ENCODE results near the gene RXFP3. TPM values are rescaled to one million over a fixed set of nuclear protein-coding genes. Genes with fewer than 3 reads are reported as not detected.
"Not testable (repeated sequence)": the region's sequence is repeated elsewhere in the genome, so short reads cannot be mapped to it uniquely, and the experiment has no call there.

The RXFP3 gene, protein sequence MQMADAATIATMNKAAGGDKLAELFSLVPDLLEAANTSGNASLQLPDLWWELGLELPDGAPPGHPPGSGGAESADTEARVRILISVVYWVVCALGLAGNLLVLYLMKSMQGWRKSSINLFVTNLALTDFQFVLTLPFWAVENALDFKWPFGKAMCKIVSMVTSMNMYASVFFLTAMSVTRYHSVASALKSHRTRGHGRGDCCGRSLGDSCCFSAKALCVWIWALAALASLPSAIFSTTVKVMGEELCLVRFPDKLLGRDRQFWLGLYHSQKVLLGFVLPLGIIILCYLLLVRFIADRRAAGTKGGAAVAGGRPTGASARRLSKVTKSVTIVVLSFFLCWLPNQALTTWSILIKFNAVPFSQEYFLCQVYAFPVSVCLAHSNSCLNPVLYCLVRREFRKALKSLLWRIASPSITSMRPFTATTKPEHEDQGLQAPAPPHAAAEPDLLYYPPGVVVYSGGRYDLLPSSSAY
- not detected for total RNA-seq

DNA sequence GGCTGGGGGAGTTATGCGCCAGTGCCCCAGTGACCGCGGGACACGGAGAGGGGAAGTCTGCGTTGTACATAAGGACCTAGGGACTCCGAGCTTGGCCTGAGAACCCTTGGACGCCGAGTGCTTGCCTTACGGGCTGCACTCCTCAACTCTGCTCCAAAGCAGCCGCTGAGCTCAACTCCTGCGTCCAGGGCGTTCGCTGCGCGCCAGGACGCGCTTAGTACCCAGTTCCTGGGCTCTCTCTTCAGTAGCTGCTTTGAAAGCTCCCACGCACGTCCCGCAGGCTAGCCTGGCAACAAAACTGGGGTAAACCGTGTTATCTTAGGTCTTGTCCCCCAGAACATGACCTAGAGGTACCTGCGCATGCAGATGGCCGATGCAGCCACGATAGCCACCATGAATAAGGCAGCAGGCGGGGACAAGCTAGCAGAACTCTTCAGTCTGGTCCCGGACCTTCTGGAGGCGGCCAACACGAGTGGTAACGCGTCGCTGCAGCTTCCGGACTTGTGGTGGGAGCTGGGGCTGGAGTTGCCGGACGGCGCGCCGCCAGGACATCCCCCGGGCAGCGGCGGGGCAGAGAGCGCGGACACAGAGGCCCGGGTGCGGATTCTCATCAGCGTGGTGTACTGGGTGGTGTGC is at the start of gene RXFP3:
RXFP3 (plus strand) TSS at position 6 of the 636 bp plus-strand sequence; CDS start at position 361, 355 bp downstream.
- DNase-seq (ENCODE audit: low spot score), result no peak

DNA sequence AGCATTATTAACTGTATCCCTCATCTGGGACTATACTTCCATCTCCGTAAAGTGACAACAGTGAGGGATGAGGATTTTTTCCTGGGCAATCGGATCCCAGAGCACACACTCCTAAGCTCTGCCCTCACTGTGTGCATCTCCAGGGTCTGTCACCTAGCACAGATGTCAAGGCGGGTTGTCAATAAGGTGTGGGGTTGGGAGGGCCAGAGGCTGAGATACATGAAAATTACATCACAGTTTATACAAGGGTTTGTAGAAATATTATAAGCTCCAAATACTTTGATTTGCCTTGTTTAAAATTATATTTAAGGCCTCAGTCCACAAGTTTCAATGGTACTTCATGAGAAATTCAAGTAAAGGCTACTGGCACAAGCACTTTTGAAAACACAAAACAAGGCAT is 48.9 kb upstream of the RXFP3 start:
- no peak for DNase-seq (ENCODE audit: low spot score)

DNA sequence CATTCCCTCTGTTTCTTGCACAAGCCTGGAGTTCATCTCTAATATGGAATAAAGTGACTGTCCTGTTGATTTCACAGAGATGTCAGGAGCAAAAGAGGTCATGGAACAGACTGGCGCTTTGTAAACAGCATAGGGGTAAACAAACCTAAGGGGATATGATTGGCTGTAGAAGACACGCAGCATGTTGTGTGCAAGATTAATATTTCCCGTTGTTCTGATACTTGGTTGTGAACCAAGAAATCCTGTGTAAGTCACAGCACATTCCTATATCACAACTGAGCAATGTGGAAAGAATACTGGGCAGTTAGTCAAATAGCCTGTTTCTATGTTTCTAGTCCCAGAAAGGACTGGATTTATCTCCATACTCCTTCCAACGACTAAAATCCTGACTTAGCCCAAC is 47.6 kb upstream of the RXFP3 start:
- no peak for DNase-seq (ENCODE audit: low spot score)

DNA sequence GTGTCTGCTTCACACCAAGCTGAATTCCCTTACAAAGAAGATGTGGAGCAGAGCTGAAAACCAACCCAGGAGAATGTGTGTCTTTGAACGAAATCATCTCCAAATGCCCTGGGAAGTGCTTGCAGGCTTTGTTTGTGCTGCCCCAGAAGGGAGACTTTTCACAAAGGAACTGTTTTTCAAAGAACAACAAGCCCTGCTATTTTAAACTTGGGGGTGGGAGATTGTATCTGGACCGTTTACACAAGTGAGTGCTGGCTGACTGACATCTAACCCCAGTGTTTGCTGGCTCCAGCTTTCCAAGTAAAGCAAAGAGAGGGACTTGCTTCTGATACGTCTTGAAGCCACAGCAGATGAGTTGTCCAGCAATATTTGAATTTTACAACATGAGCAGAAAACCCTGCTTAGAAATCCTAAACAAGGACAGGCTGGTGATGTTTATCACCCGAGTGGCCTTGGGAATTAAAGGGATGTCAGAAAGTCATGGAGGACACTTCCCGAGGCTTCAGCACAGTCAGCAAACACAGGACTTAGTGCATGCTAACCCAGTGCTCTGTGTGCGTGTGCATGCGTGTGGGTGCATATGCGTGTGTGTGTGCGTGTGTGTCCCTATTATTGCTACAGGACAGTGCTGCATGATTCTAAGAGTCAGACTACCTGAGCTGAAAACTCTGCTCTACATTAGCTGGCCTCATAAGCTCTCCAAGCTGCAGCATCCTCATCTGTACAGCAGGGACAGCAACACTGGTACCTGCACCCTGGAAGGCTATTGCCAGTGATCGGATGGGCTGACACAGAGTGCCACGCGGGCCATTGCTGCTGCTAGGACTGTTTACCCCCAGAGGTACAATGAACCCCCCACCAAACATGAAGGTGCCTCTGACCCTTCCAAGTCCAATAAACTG is 45.8 kb upstream of the RXFP3 start:
- no peak for DNase-seq (ENCODE audit: low spot score)

DNA sequence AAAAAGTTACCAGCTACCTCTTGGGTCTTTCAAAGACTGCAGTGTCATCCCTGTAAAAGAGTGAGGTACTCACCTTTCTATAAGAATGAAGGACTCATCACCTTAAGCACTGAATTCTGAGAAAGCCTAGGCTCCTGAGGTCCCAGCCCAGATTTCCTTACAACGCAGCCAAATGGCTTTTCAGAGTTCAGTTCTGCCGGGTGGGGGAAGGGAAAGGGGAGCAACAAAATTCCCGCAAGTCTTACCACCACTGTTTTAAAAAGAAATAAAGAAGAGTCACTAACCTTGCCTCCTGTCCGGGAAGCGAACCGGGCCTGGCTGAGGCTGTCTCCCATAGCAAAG is 44.8 kb upstream of the RXFP3 start:
- DNase-seq (ENCODE audit: low spot score), result no peak

DNA sequence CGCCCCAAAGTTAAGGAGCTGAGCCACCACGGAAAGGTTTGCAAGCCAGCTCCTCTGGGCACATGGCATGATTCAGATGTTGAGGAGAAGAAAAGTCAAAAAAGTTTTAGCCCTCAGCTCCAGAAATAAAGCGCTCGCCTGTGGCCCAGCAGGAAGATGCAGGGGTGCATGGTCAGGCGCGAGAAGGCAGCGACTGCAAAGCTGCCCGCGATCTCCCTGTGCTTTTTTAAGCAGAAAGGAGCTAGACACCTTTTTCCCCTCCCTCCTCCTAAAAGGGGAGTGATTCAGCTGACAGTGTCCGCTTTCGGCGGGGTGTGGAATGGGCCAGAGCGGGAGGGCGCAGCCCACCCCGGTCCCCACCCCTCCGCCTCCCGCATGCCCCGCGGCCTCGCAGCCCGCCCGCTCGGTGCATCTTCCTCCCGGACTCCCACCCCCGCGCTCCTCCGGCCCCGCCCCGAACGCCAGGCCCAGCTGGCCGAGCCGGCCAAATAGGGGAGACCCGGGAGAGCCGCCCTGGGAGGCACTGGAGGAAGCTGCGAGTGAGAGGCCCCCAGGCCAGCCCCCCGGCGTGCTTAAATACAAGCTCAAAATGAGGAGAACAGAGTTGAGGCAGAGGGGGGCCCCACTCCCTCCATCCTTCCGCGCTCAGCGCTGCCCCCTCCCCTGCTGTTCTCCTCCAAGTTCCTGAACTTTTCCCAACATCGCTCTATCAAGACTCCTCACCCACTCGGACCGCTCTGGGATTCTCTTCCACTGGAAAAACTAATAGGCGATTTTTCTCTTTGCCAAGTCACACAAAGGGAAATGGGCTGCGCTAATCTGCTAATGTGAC is 44.2 kb upstream of the RXFP3 start, which contains the start of gene ADAMTS12:
ADAMTS12 (minus strand) TSS at position 203 of the 832 bp plus-strand sequence; CDS start at position 69, 134 bp downstream.
- DNase-seq (ENCODE audit: low spot score), result peak; percentile 53

DNA sequence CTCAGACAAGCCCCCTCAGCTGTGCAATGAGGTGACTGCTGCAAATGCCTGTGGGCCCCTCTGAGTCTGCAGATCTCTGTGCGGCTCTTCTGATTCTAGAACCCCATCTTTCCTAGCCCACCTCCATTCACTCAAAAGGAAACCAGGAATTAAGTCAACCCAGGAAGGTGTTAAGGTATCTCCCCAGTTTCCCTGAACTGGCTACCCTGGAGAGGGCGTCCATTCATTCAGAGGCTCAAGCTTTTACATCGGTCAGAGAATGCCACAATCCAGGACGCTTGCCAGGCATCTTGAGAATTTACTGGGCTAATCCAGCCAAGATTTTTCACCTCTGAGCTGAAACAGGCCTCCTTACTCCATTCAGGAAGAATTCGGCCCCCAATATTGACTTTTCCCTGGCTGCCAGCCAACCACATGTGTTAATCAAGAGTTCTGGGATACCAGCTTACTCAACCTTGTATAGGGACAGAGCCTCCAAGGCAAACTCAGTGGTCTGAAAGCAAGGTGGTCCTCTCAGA is 43.5 kb upstream of the RXFP3 start:
- DNase-seq (ENCODE audit: low spot score), result peak; percentile 62

DNA sequence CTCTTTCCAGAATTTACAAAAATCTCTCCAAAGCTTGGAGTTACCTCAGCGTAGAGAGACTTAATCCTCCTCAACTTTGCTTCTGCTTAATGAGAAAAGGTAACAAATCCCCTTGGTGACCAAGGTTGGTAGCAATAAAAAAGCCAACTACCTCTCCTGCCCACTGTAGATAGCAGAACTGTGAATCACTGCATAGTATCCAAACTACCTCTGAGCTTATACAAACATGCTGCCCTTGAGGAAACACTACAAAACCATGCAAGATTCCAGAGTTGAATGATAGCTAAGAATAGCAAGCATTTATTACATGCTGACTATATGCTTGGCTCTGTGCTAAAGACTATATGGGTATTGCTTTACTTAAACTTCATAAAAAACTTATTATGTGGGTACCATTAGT is 41.6 kb upstream of the RXFP3 start:
- no peak for DNase-seq (ENCODE audit: low spot score)

DNA sequence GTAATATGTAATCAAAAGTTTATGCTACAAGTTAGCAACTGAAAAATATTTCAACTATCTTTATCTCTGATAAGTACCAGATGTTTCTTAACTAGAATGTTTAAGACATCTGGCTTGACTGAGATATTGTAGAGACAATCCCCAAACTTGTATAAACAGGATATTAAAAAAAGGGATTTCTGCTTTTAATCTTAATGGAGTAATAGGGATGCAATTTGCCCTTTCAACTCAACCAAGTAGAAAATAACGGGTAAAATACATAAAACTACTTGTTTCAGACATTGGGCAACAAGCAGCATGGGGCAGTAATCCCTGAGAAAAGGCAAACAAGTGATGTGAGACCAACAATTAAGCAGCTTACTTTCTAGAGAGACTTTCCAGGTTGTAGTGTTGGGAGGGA is 35.0 kb upstream of the RXFP3 start:
- DNase-seq (ENCODE audit: low spot score), result no peak

DNA sequence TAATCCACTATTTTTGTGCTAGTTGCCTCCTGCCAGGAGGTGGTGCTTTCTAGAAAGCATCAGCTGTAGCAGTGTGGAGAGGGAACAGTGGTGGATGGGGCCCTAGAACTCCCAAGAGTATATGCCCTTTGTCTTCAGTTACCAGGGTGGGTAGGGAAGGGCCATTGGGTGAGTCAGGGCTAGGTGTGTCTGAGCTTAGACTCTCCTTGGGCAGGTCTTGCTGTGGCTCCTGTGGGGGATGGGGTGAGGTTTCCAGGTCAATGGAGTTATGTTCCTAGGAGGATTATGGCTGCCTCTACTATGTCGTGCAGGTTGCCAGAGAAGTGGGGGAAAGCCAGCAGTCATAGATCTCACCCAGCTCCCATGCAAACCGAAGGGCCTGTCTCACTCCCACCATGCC is 33.1 kb upstream of the RXFP3 start:
- no peak for DNase-seq (ENCODE audit: low spot score)

DNA sequence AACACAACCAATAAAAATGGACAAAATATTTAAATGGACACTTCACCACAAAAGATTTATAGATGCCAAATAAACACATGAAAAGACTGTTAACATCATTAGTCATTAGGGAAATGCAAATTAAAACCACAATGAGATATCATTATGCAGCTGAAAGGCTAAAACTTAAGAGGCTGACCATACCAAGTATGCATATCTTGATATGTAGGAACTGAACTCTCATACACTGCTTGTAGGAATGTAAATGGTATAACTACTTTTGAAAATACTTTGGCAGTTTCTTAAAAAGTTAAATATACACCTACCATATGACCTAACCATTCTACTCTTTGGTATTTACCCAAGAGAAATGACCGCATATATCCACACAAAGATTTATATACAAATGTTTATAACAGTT is 30.8 kb upstream of the RXFP3 start:
- no peak for DNase-seq (ENCODE audit: low spot score)

DNA sequence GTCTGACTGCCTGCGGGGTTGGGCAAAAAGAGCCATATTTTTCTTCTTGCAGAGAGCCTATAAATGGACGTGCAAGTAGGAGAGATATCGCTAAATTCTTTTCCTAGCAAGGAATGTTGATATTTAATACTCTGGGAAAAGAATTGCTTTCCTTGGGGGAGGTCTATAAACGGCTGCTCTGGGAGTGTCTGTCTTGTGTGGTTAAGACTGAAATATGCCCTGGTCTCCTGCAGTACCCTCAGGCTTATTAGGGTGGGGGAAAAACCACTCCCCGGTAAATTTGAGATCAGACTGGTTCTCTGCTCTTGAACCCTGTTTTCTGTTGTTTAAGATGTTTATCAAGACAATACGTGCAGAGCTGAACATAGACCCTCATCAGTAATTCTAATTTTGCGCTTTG is 29.9 kb upstream of the RXFP3 start:
- DNase-seq (ENCODE audit: low spot score), result not testable (repeated sequence)

DNA sequence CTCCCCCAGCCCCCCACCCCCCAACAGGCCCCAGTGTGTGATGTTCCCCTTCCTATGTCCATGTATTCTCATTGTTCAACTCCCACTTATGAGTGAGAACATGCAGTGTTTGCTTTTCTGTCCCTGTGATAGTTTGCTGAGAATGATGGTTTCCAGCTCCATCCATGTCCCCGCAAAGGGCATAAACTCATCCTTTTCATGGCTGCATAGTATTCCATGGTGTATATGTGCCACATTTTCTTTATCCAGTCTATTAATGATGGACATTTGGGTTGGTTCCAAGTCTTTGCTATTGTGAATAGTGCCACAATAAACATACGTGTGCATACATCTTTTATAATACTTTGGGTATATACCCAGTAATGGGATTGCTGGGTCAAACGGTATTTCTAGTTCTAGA is 21.3 kb upstream of the RXFP3 start:
- not testable (repeated sequence) for DNase-seq (ENCODE audit: low spot score)

DNA sequence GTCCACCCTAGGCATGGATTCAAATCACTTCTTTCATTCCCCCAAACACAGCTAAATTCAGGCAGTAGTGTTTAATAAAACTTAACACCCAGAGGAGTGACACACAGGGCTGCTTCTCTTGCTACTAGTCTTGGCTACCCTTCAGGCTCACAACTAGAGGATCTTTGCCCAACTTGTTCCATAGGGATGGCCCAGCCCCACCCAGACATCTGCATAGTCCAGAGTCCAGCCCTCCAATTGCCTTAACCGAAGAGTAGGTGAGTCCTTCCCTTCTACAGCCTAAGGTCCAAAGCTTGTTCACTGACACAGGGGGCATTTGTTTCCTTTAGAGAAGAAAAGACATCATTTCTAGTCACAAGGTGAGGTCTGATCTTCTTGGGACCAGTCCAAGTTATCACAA is 15.2 kb upstream of the RXFP3 start:
- no peak for DNase-seq (ENCODE audit: low spot score)

DNA sequence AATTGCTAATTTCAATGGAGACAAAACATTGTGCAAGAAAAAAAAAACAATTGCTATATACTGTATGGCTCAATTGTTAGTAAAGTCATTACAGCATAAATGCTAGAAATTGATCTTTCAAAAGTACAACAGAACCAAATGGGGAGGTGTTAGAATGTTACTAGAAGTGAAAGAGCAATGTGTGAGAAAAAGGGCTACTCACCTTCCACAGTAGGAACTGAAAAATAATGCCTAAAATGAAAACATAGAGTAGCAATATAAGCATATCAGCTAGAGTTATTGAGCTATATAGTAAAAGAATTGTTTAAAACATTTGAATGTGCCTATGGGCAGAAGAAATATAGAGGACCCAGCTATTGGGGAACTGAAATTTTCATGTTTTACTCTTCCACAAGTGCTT is 10.9 kb upstream of the RXFP3 start:
- no peak for DNase-seq (ENCODE audit: low spot score)

DNA sequence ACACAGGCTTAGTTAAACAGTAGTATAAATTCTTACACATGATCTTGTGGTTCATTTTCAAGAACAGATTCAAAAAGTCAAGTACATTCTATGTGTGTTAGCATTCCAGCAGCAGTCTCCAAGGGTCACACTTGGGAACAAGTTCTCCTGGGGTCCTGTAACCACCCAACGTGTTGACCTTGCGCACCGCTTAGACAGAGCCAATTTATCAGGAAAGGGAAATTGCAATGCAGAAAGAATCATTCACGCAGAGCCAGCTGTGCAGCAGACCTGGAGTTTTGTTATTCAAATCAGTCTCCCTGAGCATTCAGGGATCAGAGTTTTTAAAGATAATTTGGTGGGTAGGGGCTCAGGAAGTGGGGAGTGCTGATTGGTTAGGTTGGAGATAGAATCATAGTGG is 8.5 kb upstream of the RXFP3 start:
- no peak for DNase-seq (ENCODE audit: low spot score)

DNA sequence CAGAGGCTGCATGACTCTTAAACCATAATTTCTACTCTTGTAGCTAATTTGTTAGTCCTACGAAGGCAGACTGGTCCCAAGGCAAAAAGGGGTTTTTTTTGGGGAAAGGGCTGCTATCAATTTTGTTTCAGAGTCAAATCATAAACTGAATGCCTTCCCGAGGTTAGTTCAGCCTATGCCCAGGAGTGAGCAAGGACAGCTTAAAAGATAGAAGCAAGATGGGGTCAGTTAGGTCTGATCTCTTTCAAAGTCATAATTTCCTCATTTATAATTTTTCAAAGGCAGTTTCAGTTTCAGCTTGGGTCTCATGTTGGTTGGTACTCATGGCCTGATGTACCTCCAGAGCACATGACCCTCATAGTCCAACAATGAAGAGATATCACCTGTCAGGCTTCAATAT is 7.9 kb upstream of the RXFP3 start:
- DNase-seq (ENCODE audit: low spot score), result no peak

DNA sequence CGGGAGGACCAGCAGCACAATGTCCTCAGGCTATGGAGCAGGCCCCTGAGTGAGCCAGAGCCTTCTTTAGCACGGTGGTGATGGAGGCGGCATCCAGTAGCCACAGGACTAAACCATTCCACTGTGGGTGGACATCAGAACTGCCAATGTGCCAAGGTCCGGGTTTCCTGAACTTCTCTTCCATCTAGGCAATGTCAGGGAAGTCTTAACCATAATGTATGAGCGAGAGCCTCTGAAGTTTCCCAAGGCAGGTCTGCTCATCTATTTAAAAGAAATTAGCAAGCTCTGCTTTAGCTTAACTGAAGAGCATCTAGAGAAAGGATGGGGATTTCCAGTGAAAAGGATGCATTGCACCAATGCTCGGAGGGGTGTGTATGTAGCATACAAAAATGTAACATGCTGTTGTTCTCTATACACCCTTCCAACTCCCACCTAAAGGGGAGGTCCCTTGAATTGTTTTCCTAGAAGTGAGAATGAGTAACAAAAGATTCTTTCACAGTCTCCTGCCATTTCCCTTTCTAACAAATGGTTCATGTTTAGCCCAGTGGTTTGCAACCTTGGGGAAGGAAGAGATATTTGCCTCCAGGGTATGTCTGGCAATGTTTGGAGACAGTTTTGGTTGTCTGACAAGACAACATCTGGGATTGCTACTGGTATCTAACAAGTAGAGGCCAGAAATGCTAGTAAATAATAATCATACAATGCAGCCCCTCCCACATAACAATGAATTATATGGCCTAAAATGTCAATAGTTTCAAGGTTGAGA is 6.1 kb upstream of the RXFP3 start:
- no peak for DNase-seq (ENCODE audit: low spot score)

DNA sequence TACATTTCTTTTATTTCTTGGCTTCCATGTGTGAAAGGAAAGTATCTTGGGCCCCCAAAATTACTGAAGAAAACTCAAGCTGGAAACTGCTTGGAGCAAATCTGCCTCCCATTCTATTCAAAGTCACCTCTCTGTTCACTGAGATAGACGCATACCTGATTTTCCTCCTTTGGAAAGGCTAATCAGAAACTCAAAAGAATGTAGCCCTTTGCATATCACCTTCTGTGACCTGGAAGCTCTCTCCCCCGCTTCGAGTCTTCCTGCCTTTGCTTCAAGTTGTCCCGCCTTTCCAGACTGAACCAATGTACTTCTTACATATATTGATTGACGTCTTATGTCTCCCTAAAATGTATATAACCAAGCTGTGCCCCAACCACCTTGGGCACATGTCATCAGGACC is 5.0 kb upstream of the RXFP3 start:
- DNase-seq (ENCODE audit: low spot score), result no peak

DNA sequence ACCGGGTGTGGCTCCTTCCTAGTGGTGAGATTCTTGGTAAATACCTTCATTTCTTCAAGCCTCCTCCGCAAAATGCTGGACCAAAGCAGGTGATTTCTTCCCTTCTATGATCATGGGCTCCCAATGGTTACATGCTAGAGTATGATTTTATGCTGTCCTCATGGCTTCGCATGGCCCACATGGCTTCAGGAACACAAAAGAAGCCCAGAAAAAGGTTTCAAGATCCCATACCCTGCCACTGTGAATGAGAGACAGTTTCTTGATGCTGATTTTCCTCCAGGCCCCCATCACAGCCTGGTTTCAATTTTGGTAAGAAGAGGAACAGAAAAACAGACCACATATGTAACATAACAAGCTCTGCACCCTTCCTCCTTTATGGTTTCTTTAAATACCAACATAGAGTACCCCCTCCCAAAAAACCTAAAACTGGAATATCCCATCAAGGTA is 2.4 kb upstream of the RXFP3 start:
- DNase-seq (ENCODE audit: low spot score), result no peak
